SK-N-SH treated with all-trans-retinoic acid at 6 μM for 48 hours (cell line): ENCODE data around the gene ARID1A.

ENCODE experiments used
- ATAC-seq: fragments of 200-7000 bp; cut with Tn5 transposase; 3 replicates; pipeline ENCODE4 v1.9.1; 2020; ENCODE audit warnings: mild to moderate bottlenecking, moderate library complexity
- ARNTL ChIP-seq: fragments of 450-650 bp; formaldehyde crosslinking; IDR thresholded peaks from 2 replicates; pipeline ENCODE4 v1.5.0; 2020; ENCODE audit warnings: low read depth, mild to moderate bottlenecking, moderate library complexity, borderline replicate concordance
- CREB5 ChIP-seq: fragments of 250-450 bp; sonication (Bioruptor Pico); IDR thresholded peaks from 2 replicates; pipeline ENCODE4 v1.5.1; 2020; ENCODE audit warnings: low read depth, mild to moderate bottlenecking, moderate library complexity
- CSDC2 ChIP-seq: fragments of 250-450 bp; sonication (Bioruptor Pico); IDR thresholded peaks from 2 replicates; pipeline ENCODE4 v1.5.0; 2020; ENCODE audit warnings: mild to moderate bottlenecking, moderate library complexity
- CSRNP3 ChIP-seq: fragments of 250-450 bp; sonication (Bioruptor Pico); IDR thresholded peaks from 2 replicates; pipeline ENCODE4 v1.5.1; 2021; ENCODE audit warnings: mild to moderate bottlenecking, moderate library complexity
- ESRRG ChIP-seq: fragments of 250-450 bp; sonication (Bioruptor Pico); IDR thresholded peaks from 2 replicates; pipeline ENCODE4 v1.6.1; 2021; ENCODE audit warnings: mild to moderate bottlenecking
- GLIS3 ChIP-seq: fragments of 250-450 bp; sonication (Bioruptor Pico); IDR thresholded peaks from 2 replicates; pipeline ENCODE4 v1.5.0; 2020; ENCODE audit warnings: mild to moderate bottlenecking, moderate library complexity
- ISL1 ChIP-seq: fragments of 250-450 bp; sonication (Bioruptor Pico); IDR thresholded peaks from 2 replicates; pipeline ENCODE4 v2.1.2; 2022; ENCODE audit warnings: mild to moderate bottlenecking, moderate library complexity
- PATZ1 ChIP-seq: fragments of 250-450 bp; sonication (Bioruptor Pico); IDR thresholded peaks from 2 replicates; pipeline ENCODE4 v1.8.0; 2020; ENCODE audit warnings: mild to moderate bottlenecking, moderate library complexity, borderline replicate concordance
- POU6F1 ChIP-seq: fragments of 250-450 bp; sonication (Bioruptor Pico); IDR thresholded peaks from 2 replicates; pipeline ENCODE4 v1.8.0; 2021; ENCODE audit warnings: low read depth, mild to moderate bottlenecking, moderate library complexity, borderline replicate concordance
- PPARA ChIP-seq: fragments of 250-450 bp; sonication (Bioruptor Pico); IDR thresholded peaks from 2 replicates; pipeline ENCODE4 v1.5.0; 2020; ENCODE audit warnings: mild to moderate bottlenecking, borderline replicate concordance
- RARB ChIP-seq: fragments of 250-450 bp; sonication (Bioruptor Pico); IDR thresholded peaks from 2 replicates; pipeline ENCODE4 v1.8.0; 2021; ENCODE audit warnings: mild to moderate bottlenecking, moderate library complexity
- SNAI2 ChIP-seq: fragments of 250-450 bp; sonication (Bioruptor Pico); IDR thresholded peaks from 2 replicates; pipeline ENCODE4 v1.5.0; 2020; ENCODE audit warnings: mild to moderate bottlenecking, moderate library complexity
- TCF4 ChIP-seq: fragments of 250-450 bp; sonication (Bioruptor Pico); IDR thresholded peaks from 2 replicates; pipeline ENCODE4 v1.8.0; 2021; ENCODE audit warnings: mild to moderate bottlenecking, moderate library complexity, borderline replicate concordance
- TOX ChIP-seq: fragments of 250-450 bp; sonication (Bioruptor Pico); IDR thresholded peaks from 2 replicates; pipeline ENCODE4 v1.8.0; 2021; ENCODE audit warnings: mild to moderate bottlenecking, moderate library complexity, borderline replicate concordance
- TSHZ2 ChIP-seq: fragments of 250-450 bp; sonication (Bioruptor Pico); IDR thresholded peaks from 2 replicates; pipeline ENCODE4 v1.5.0; 2020; ENCODE audit warnings: mild to moderate bottlenecking, moderate library complexity
- ZC3H10 ChIP-seq: fragments of 250-450 bp; sonication (Bioruptor Pico); IDR thresholded peaks from 2 replicates; pipeline ENCODE4 v1.5.1; 2021; ENCODE audit warnings: mild to moderate bottlenecking, moderate library complexity
- ZFP3 ChIP-seq: fragments of 250-450 bp; sonication (Bioruptor Pico); IDR thresholded peaks from 2 replicates; pipeline ENCODE4 v1.5.0; 2020; ENCODE audit warnings: mild to moderate bottlenecking, moderate library complexity
- ZFP30 ChIP-seq: fragments of 450-650 bp; formaldehyde crosslinking; IDR thresholded peaks from 2 replicates; pipeline ENCODE4 v1.5.0; 2022; ENCODE audit warnings: mild to moderate bottlenecking, moderate library complexity
- ZNF565 ChIP-seq: fragments of 450-650 bp; formaldehyde crosslinking; conservative IDR thresholded peaks from 2 replicates; pipeline ENCODE4 v1.5.0; 2020; ENCODE audit warnings: low read depth, mild to moderate bottlenecking, moderate library complexity
- ZNF70 ChIP-seq: fragments of 450-650 bp; formaldehyde crosslinking; IDR thresholded peaks from 2 replicates; pipeline ENCODE4 v1.5.0; 2020; ENCODE audit warnings: mild to moderate bottlenecking, moderate library complexity

ARID1A gene

GRCh38 chr1:26697978-26698849 is 2.4 kb downstream of the ARID1A start:
- TF ChIP-seq CSDC2 (CRISPR knock-in tag): no peak
- TF ChIP-seq CREB5 (CRISPR knock-in tag): peak; percentile 55; the same call in 1 of the 2 replicates
- peak; percentile 71 for ATAC-seq

- no peak for ATAC-seq
- TF ChIP-seq TCF4: no peak
- TF ChIP-seq ZNF70 (CRISPR knock-in tag): no peak
- no peak for TF ChIP-seq ZC3H10
Observed at GRCh38 chr1:26700711-26701110, 4.9 kb downstream of the ARID1A start.

- no peak for ATAC-seq
- TF ChIP-seq POU6F1 (CRISPR knock-in tag) (no peak), ZFP30 (CRISPR knock-in tag) (no peak), ARNTL (CRISPR knock-in tag) (no peak), CSRNP3 (CRISPR knock-in tag) (no peak), TOX (no peak), ZNF70 (CRISPR knock-in tag) (no peak), TSHZ2 (CRISPR knock-in tag) (no peak), TCF4 (no peak), CSDC2 (CRISPR knock-in tag) (no peak), RARB (no peak), GLIS3 (no peak), PATZ1 (no peak), ZNF565 (CRISPR knock-in tag) (no peak), CREB5 (CRISPR knock-in tag) (no peak), SNAI2 (CRISPR knock-in tag) (no peak), ZFP3 (CRISPR knock-in tag) (no peak), PPARA (CRISPR knock-in tag) (no peak), ISL1 (CRISPR knock-in tag) (no peak), ESRRG (no peak), ZC3H10 (no peak)
Observed at GRCh38 chr1:26701266-26701994, 5.6 kb downstream of the ARID1A start.
